ENCODE data around the gene IQGAP2. TPM values are rescaled to one million over a fixed set of nuclear protein-coding genes. Genes with fewer than 3 reads are reported as not detected.
"Not testable (repeated sequence)": the region's sequence is repeated elsewhere in the genome, so short reads cannot be mapped to it uniquely, and the experiment has no call there.

The IQGAP2 gene
- total RNA-seq, 2 experiments from 2014 or later: 62.7 to 74.9 TPM

GRCh38 chr5:76406673-76407072 lies 3.6 kb downstream of the IQGAP2 start:
- POLR2A ChIA-PET: no interaction called here
- DNase-seq (no peak), ATAC-seq (ENCODE audit: low read depth) (no peak)
- Mint-ChIP-seq H3K27me3 (peaks cover under 1% of the 10 kb centered on the region), H3K4me3 (peak overlapping the region; percentile 22), H3K9me3 (no peaks in the 10 kb centered on the region), H3K4me1 (peaks cover 47% of the 10 kb centered on the region), H3K27ac (peak overlapping the region; percentile 16), H3K36me3 (peaks cover 18% of the 10 kb centered on the region)

GRCh38 chr5:76408104-76408654 lies 5.1 kb downstream of the IQGAP2 start:
- Mint-ChIP-seq H3K27me3 (no peaks in the 10 kb centered on the region), H3K9me3 (no peaks in the 10 kb centered on the region), H3K4me1 (peaks cover 45% of the 10 kb centered on the region), H3K27ac (no peak overlapping the region), H3K4me3 (no peak overlapping the region), H3K36me3 (peaks cover 30% of the 10 kb centered on the region)
- POLR2A ChIA-PET: no interaction called here
- ATAC-seq (ENCODE audit: low read depth) (no peak), DNase-seq (no peak)

- Mint-ChIP-seq H3K4me1 (peaks cover 23% of the 10 kb centered on the region), H3K27me3 (no peaks in the 10 kb centered on the region), H3K36me3 (peaks cover 37% of the 10 kb centered on the region), H3K4me3 (no peak overlapping the region), H3K9me3 (no peaks in the 10 kb centered on the region), H3K27ac (no peak overlapping the region)
- no peak for ATAC-seq (ENCODE audit: low read depth)
- DNase-seq: no peak
- POLR2A ChIA-PET: no interaction called here
Observed at GRCh38 chr5:76412511-76412910, 9.4 kb downstream of the IQGAP2 start.

GRCh38 chr5:76413746-76414145 lies 10.7 kb downstream of the IQGAP2 start:
- Mint-ChIP-seq H3K9me3 (no peaks in the 10 kb centered on the region), H3K27ac (no peak overlapping the region), H3K27me3 (no peaks in the 10 kb centered on the region), H3K4me3 (no peak overlapping the region), H3K4me1 (peaks cover 21% of the 10 kb centered on the region), H3K36me3 (peaks cover 37% of the 10 kb centered on the region)
- ATAC-seq (ENCODE audit: low read depth): no peak
- POLR2A ChIA-PET: no interaction called here
- no peak for DNase-seq

- POLR2A ChIA-PET: interaction anchor here (1.0 kb wide), 1 partner anchor 12 kb away, joined by 4 read pairs; no protein-coding TSS in a partner anchor
- Mint-ChIP-seq H3K27ac (no peak overlapping the region), H3K9me3 (no peaks in the 10 kb centered on the region), H3K4me3 (no peak overlapping the region), H3K27me3 (no peaks in the 10 kb centered on the region), H3K4me1 (peaks cover 20% of the 10 kb centered on the region), H3K36me3 (peaks cover 40% of the 10 kb centered on the region)
- no peak for ATAC-seq (ENCODE audit: low read depth)
- no peak for DNase-seq
Observed at GRCh38 chr5:76414788-76415187, 11.7 kb downstream of the IQGAP2 start.

GRCh38 chr5:76415855-76416254 lies 12.8 kb downstream of the IQGAP2 start:
- no peak for ATAC-seq (ENCODE audit: low read depth)
- H3K4me1 Mint-ChIP-seq: peaks cover 17% of the 10 kb centered on the region
- no peak for DNase-seq
- peaks cover 37% of the 10 kb centered on the region for H3K36me3 Mint-ChIP-seq
- H3K27ac Mint-ChIP-seq: no peak overlapping the region
- no peaks in the 10 kb centered on the region for H3K27me3 Mint-ChIP-seq
- H3K9me3 Mint-ChIP-seq: no peaks in the 10 kb centered on the region
- POLR2A ChIA-PET: interaction anchor here (1.5 kb wide), 1 partner anchor 10 kb away, joined by 3 read pairs; no protein-coding TSS in a partner anchor
- H3K4me3 Mint-ChIP-seq: no peak overlapping the region

GRCh38 chr5:76419597-76420298 lies 16.7 kb downstream of the IQGAP2 start:
- Mint-ChIP-seq H3K4me3 (no peak overlapping the region), H3K27ac (no peak overlapping the region), H3K9me3 (no peaks in the 10 kb centered on the region), H3K36me3 (peaks cover 21% of the 10 kb centered on the region), H3K27me3 (no peaks in the 10 kb centered on the region), H3K4me1 (peaks cover 9% of the 10 kb centered on the region)
- POLR2A ChIA-PET: interaction anchor here (1.4 kb wide), 1 partner anchor 12 kb away, joined by 5 read pairs; no protein-coding TSS in a partner anchor
- DNase-seq (no peak), ATAC-seq (ENCODE audit: low read depth) (no peak)

GRCh38 chr5:76422227-76422626 lies 19.1 kb downstream of the IQGAP2 start:
- H3K36me3 Mint-ChIP-seq: peaks cover 16% of the 10 kb centered on the region

GRCh38 chr5:76422742-76423141 lies 19.7 kb downstream of the IQGAP2 start:
- ATAC-seq (ENCODE audit: low read depth): no peak
- peaks cover 8% of the 10 kb centered on the region for H3K4me1 Mint-ChIP-seq
- no peak for DNase-seq
- no peaks in the 10 kb centered on the region for H3K27me3 Mint-ChIP-seq
- H3K27ac Mint-ChIP-seq: no peak overlapping the region
- POLR2A ChIA-PET: no interaction called here
- no peak overlapping the region for H3K4me3 Mint-ChIP-seq
- no peaks in the 10 kb centered on the region for H3K9me3 Mint-ChIP-seq
- H3K36me3 Mint-ChIP-seq: peaks cover 19% of the 10 kb centered on the region

More at GRCh38 chr5:76422227-76422626, 19.1 kb downstream of the IQGAP2 start:
- peaks cover 8% of the 10 kb centered on the region for H3K4me1 Mint-ChIP-seq
- DNase-seq (no peak), ATAC-seq (ENCODE audit: low read depth) (no peak)
- H3K27ac Mint-ChIP-seq: no peak overlapping the region
- POLR2A ChIA-PET: no interaction called here
- no peaks in the 10 kb centered on the region for H3K27me3 Mint-ChIP-seq
- no peaks in the 10 kb centered on the region for H3K9me3 Mint-ChIP-seq
- no peak overlapping the region for H3K4me3 Mint-ChIP-seq

- Mint-ChIP-seq H3K4me1 (peaks cover 7% of the 10 kb centered on the region), H3K27ac (no peak overlapping the region), H3K4me3 (no peak overlapping the region), H3K9me3 (no peaks in the 10 kb centered on the region), H3K36me3 (peaks cover 16% of the 10 kb centered on the region), H3K27me3 (no peaks in the 10 kb centered on the region)
- no peak for DNase-seq
- ATAC-seq (ENCODE audit: low read depth): no peak
- POLR2A ChIA-PET: no interaction called here
Observed at GRCh38 chr5:76425146-76425545, 22.1 kb downstream of the IQGAP2 start.

GRCh38 chr5:76425928-76426804 lies 23.1 kb downstream of the IQGAP2 start:
- Mint-ChIP-seq H3K4me3 (no peak overlapping the region), H3K27me3 (no peaks in the 10 kb centered on the region), H3K4me1 (peaks cover 7% of the 10 kb centered on the region), H3K9me3 (no peaks in the 10 kb centered on the region), H3K36me3 (peaks cover 12% of the 10 kb centered on the region), H3K27ac (no peak overlapping the region)
- POLR2A ChIA-PET: no interaction called here
- ATAC-seq (ENCODE audit: low read depth) (no peak), DNase-seq (no peak)

GRCh38 chr5:76427206-76428140 lies 24.4 kb downstream of the IQGAP2 start:
- ATAC-seq (ENCODE audit: low read depth): no peak
- no peaks in the 10 kb centered on the region for H3K9me3 Mint-ChIP-seq
- POLR2A ChIA-PET: no interaction called here
- H3K36me3 Mint-ChIP-seq: peaks cover 14% of the 10 kb centered on the region
- peaks cover 7% of the 10 kb centered on the region for H3K4me1 Mint-ChIP-seq
- no peaks in the 10 kb centered on the region for H3K27me3 Mint-ChIP-seq
- no peak for DNase-seq
- H3K4me3 Mint-ChIP-seq: no peak overlapping the region
- H3K27ac Mint-ChIP-seq: no peak overlapping the region

GRCh38 chr5:76428550-76428949 lies 25.5 kb downstream of the IQGAP2 start:
- H3K4me3 Mint-ChIP-seq; H3K9me3 Mint-ChIP-seq; DNase-seq; H3K4me1 Mint-ChIP-seq; H3K27ac Mint-ChIP-seq; ATAC-seq (ENCODE audit: low read depth); POLR2A ChIA-PET; H3K27me3 Mint-ChIP-seq: not testable (repeated sequence)
- H3K36me3 Mint-ChIP-seq: peaks cover 19% of the 10 kb centered on the region

Data from activated naive CD8-positive, alpha-beta T cell treated with anti-CD3 and anti-CD28 coated beads, Interleukin-2, amount 10 ng/mL, durations not matched to agents 7 days and 5 days (primary cell).